Chondrocyte (in vitro differentiated cells): ENCODE data around the gene CCDC106. TPM values are rescaled to one million over a fixed set of nuclear protein-coding genes. Genes with fewer than 3 reads are reported as not detected.

ENCODE experiments used
- DNase-seq: peaks from one replicate; pipeline ENCODE4 v3.0.0; 2021; ENCODE audit warnings: mixed read lengths, low spot score
- H3K27ac Mint-ChIP-seq: one replicate; pipeline ENCODE4 v1.8.0; 2021; ENCODE audit warnings: mild to moderate bottlenecking, moderate library complexity, mixed read lengths; ENCODE audit not compliant: unreplicated experiment
- H3K27me3 Mint-ChIP-seq: 2 replicates; pipeline ENCODE4 v1.8.0; 2021; ENCODE audit warnings: low read depth, mixed read lengths
- H3K36me3 Mint-ChIP-seq: 2 replicates; pipeline ENCODE4 v1.8.0; 2021; ENCODE audit warnings: low read depth, mixed read lengths
- H3K4me1 Mint-ChIP-seq: 2 replicates; pipeline ENCODE4 v1.8.0; 2021; ENCODE audit warnings: low read depth, mild to moderate bottlenecking, mixed read lengths
- H3K4me3 Mint-ChIP-seq: one replicate; pipeline ENCODE4 v1.8.0; 2021; ENCODE audit warnings: mild to moderate bottlenecking, moderate library complexity, mixed read lengths; ENCODE audit not compliant: unreplicated experiment
- H3K9me3 Mint-ChIP-seq: 2 replicates; pipeline ENCODE4 v1.8.0; 2021; ENCODE audit warnings: low read depth, mixed read lengths
- CTCF ChIP-seq: fragments of 200-600 bp; sonication (generic); IDR thresholded peaks from 2 replicates; pipeline ENCODE4 v1.5.0; 2021; ENCODE audit warnings: antibody characterized with exemption, mild to moderate bottlenecking, moderate library complexity
- total RNA-seq: library from RNA; stranded (reverse); gene quantifications from 3 replicates; pipeline ENCODE4 v1.2.1, GENCODE V29; 2021

CCDC106 gene
- total RNA-seq, 1 donor from 2014 or later: 20.9 TPM

DNA sequence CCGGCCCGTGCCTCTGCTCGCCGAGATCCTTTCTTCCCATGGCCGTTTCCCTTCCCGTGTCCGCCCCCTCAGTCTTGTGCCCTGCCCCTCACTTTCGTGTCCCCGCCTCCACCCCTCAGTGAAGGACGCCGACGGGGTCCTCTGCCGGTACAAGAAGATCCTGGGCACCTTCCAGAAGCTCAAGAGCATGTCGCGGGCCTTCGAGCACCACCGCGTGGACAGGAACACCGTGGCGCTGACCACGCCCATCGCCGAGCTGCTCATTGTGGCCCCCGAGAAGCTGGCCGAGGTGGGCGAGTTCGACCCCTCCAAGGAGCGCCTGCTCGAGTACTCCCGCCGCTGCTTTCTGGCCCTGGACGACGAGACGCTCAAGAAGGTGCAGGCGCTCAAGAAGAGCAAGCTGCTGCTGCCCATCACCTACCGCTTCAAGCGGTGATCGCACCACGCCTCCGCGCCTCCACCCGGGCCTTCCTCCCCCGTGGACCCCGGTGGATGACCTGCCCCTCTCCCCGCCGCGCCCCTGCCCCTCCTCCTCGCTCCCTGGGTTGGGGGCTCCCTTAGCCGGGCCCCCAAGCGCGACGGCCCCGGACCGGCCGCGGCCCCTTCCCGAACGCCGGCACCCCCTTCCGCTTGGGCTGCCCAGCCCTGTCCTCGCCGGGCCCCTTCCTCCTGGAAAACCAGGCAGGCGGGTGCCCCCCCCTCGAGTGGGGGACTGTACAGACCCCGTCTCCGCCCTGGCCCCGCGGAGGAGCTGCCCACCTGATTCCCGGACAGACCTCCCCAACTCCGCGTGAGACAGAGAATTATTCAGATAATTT lies 4.5 kb downstream of the CCDC106 start:
- no peak overlapping the region for H3K4me3 Mint-ChIP-seq
- no peaks in the 10 kb centered on the region for H3K27me3 Mint-ChIP-seq
- peaks cover 3% of the 10 kb centered on the region for H3K36me3 Mint-ChIP-seq
- H3K9me3 Mint-ChIP-seq: no peaks in the 10 kb centered on the region
- TF ChIP-seq CTCF: no peak
- H3K4me1 Mint-ChIP-seq: peaks cover 47% of the 10 kb centered on the region
- DNase-seq: peak; percentile 94
- no peak overlapping the region for H3K27ac Mint-ChIP-seq

GRCh38 chr19:55653651-55654322 lies 5.8 kb downstream of the CCDC106 start:
- peak; percentile 100 for TF ChIP-seq CTCF
- H3K4me1 Mint-ChIP-seq: peaks cover 52% of the 10 kb centered on the region

GRCh38 chr19:55654323-55654867 lies 6.4 kb downstream of the CCDC106 start:
- Mint-ChIP-seq H3K36me3 (peaks cover 3% of the 10 kb centered on the region), H3K27me3 (no peaks in the 10 kb centered on the region)
- TF ChIP-seq CTCF: no peak

More at GRCh38 chr19:55653651-55654322, 5.8 kb downstream of the CCDC106 start:
- no peaks in the 10 kb centered on the region for H3K27me3 Mint-ChIP-seq
- H3K27ac Mint-ChIP-seq: peak overlapping the region; percentile 100
- H3K9me3 Mint-ChIP-seq: no peaks in the 10 kb centered on the region
- peaks cover 3% of the 10 kb centered on the region for H3K36me3 Mint-ChIP-seq
- DNase-seq: peak; percentile 99
- peak overlapping the region; percentile 99 for H3K4me3 Mint-ChIP-seq

DNA sequence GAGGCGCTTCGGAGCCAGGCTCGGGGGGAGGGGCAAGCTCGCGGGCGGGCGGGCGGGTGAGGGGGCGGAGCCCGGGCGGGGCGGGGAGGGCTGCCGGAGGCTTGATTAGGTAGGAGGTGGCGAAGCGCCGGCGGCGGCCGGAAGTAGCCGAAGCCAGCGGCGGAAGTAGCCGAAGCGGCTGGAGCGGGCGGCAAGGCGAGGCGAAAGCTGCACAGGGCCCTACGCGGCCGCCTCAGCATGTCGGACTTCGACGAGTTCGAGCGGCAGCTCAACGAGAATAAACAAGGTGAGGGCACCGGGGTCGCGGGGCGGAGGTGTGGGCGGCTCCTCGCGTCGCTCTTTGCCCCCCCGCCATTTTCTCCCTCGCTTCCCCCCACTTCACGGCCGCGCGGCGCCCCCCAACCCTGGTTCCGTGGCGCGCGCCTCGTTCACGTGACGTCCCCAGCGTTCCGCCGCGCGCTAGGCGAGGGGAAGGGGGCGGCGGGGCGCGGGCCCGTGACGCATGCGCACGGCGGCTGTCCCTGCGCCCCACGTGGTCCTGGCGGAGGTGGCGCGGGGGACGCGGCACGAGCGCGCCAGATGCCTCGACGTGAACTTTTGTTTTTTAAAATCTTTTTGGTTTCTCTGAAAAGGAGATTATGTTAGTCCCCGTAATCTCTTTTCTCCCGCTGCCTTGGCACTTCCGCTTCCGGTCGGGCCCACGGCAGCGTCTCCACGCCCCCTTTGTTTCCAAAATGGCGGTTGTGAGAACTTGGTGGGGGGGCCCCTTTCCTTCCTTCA lies 7.0 kb downstream of the CCDC106 start, which contains the start of gene U2AF2:
Gene U2AF2, plus strand, starts transcription at position 168 of the 780 bp plus-strand sequence. Its CDS starts 70 bp downstream, at position 238.
- Mint-ChIP-seq H3K36me3 (peaks cover 3% of the 10 kb centered on the region), H3K27me3 (no peaks in the 10 kb centered on the region), H3K9me3 (no peaks in the 10 kb centered on the region), H3K4me1 (peaks cover 47% of the 10 kb centered on the region), H3K4me3 (peak within 1 kb of the TSS; percentile 99), H3K27ac (peak within 1 kb of the TSS; percentile 100)
- peak; percentile 18 for TF ChIP-seq CTCF
- peak; percentile 96 for DNase-seq

More at GRCh38 chr19:55654323-55654867, 6.4 kb downstream of the CCDC106 start:
- H3K4me1 Mint-ChIP-seq: peaks cover 48% of the 10 kb centered on the region
- DNase-seq: peak; percentile 99
- H3K4me3 Mint-ChIP-seq: peak overlapping the region; percentile 99
- peak overlapping the region; percentile 100 for H3K27ac Mint-ChIP-seq
- H3K9me3 Mint-ChIP-seq: no peaks in the 10 kb centered on the region
